Thoracic aorta (tissue), 2 donors: ENCODE data around the gene HADHB. TPM values are rescaled to one million over a fixed set of nuclear protein-coding genes. Genes with fewer than 3 reads are reported as not detected.
"Not testable (repeated sequence)": the region's sequence is repeated elsewhere in the genome, so short reads cannot be mapped to it uniquely, and the experiment has no call there.

Experiments
- ATAC-seq: fragments of 150-250 bp; one replicate; pipeline ENCODE4 v1.8.0; 2017; ENCODE audit warnings: low read depth; ENCODE audit not compliant: insufficient number of reproducible peaks, low FRiP score
- DNase-seq: peaks from one replicate; pipeline ENCODE4 v3.0.0-alpha.2; 2020; ENCODE audit warnings: low spot score
- H3K27ac ChIP-seq, 2 donors: fragments of 200-600 bp; sonication (generic); 1 replicate in 1 of 2; 2 replicates in 1 of 2; pipeline ENCODE4 v1.5.1; 2016; ENCODE audit warnings: mild to moderate bottlenecking in 2 of 2, moderate library complexity in 2 of 2
- H3K27me3 ChIP-seq: fragments of 200-600 bp; sonication (generic); replicated peaks from 2 replicates; pipeline ENCODE4 v1.6.0; 2016; ENCODE audit warnings: mild to moderate bottlenecking; ENCODE audit not compliant: insufficient read depth
- H3K36me3 ChIP-seq: fragments of 200-600 bp; sonication (generic); one replicate; pipeline ENCODE4 v1.5.1; 2016
- H3K4me1 ChIP-seq, 2 donors: fragments of 200-600 bp; sonication (generic); 1 replicate in 1 of 2; 2 replicates in 1 of 2; pipeline versions ENCODE4 v1.5.1 to v1.6.0; 2016; ENCODE audit warnings: low read depth in 2 of 2, mild to moderate bottlenecking in 1 of 2; ENCODE audit not compliant: control insufficient read depth in 1 of 2
- H3K4me3 ChIP-seq: fragments of 200-600 bp; sonication (generic); 2 replicates; pipeline ENCODE4 v1.5.1; 2016; ENCODE audit warnings: mild to moderate bottlenecking
- H3K9me3 ChIP-seq: fragments of 200-600 bp; sonication (generic); 2 replicates; pipeline ENCODE4 v1.5.1; 2016
- total RNA-seq, 2 donors: library from RNA; depleted of rRNA; stranded (reverse); fragments of >200 nt; gene quantifications; one replicate each; pipeline versions ENCODE4 v1.1.0 to v1.2.3, GENCODE V29; 2016
- TF ChIP-seq, protein P1 (sequence below): fragments of 200-600 bp; sonication (generic); IDR thresholded peaks from one replicate; pipeline ENCODE4 v1.5.1; 2019; ENCODE audit warnings: antibody characterized with exemption

HADHB gene
- total RNA-seq, 2 donors from 2014 or later = 50.2 to 56.4 TPM

GRCh38 chr2:26251893-26252292 is 7.2 kb downstream of the HADHB start:
- peaks cover 3 to 7% of the 10 kb centered on the region in 2 donors for H3K4me1 ChIP-seq
- H3K27ac ChIP-seq = no peak overlapping the region
- ATAC-seq (no peak), DNase-seq (no peak)
- no peaks in the 10 kb centered on the region for H3K9me3 ChIP-seq
- TF ChIP-seq, protein P1, sequence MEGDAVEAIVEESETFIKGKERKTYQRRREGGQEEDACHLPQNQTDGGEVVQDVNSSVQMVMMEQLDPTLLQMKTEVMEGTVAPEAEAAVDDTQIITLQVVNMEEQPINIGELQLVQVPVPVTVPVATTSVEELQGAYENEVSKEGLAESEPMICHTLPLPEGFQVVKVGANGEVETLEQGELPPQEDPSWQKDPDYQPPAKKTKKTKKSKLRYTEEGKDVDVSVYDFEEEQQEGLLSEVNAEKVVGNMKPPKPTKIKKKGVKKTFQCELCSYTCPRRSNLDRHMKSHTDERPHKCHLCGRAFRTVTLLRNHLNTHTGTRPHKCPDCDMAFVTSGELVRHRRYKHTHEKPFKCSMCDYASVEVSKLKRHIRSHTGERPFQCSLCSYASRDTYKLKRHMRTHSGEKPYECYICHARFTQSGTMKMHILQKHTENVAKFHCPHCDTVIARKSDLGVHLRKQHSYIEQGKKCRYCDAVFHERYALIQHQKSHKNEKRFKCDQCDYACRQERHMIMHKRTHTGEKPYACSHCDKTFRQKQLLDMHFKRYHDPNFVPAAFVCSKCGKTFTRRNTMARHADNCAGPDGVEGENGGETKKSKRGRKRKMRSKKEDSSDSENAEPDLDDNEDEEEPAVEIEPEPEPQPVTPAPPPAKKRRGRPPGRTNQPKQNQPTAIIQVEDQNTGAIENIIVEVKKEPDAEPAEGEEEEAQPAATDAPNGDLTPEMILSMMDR = no peak
- H3K36me3 ChIP-seq = no peaks in the 10 kb centered on the region
- no peak overlapping the region for H3K4me3 ChIP-seq
- H3K27me3 ChIP-seq = no peaks in the 10 kb centered on the region

- no peaks in the 10 kb centered on the region for H3K9me3 ChIP-seq
- H3K27ac ChIP-seq = no peak overlapping the region
- H3K4me1 ChIP-seq = no peaks in the 10 kb centered on the region
- H3K36me3 ChIP-seq = peaks cover 11% of the 10 kb centered on the region
- no peak overlapping the region for H3K4me3 ChIP-seq
- no peaks in the 10 kb centered on the region for H3K27me3 ChIP-seq
- ATAC-seq (no peak), DNase-seq (no peak)
- TF ChIP-seq, protein P1 = no peak
Measured at GRCh38 chr2:26255759-26256384, 11.1 kb downstream of the HADHB start.

GRCh38 chr2:26258836-26259235 is 14.1 kb downstream of the HADHB start:
- DNase-seq, H3K4me1 ChIP-seq, H3K27ac ChIP-seq, H3K9me3 ChIP-seq, H3K27me3 ChIP-seq, H3K4me3 ChIP-seq, ATAC-seq: not testable (repeated sequence)
- H3K36me3 ChIP-seq = peaks cover 14% of the 10 kb centered on the region

- no peaks in the 10 kb centered on the region for H3K9me3 ChIP-seq
- no peak overlapping the region for H3K4me3 ChIP-seq
- H3K36me3 ChIP-seq = peaks cover 22% of the 10 kb centered on the region
- H3K27me3 ChIP-seq = no peaks in the 10 kb centered on the region
- peaks cover under 1% of the 10 kb centered on the region in 2 donors for H3K4me1 ChIP-seq
- DNase-seq = no peak
- H3K27ac ChIP-seq = no peak overlapping the region
- TF ChIP-seq, protein P1 = no peak
- no peak for ATAC-seq
Measured at GRCh38 chr2:26268213-26268612, 23.5 kb downstream of the HADHB start.

DNA sequence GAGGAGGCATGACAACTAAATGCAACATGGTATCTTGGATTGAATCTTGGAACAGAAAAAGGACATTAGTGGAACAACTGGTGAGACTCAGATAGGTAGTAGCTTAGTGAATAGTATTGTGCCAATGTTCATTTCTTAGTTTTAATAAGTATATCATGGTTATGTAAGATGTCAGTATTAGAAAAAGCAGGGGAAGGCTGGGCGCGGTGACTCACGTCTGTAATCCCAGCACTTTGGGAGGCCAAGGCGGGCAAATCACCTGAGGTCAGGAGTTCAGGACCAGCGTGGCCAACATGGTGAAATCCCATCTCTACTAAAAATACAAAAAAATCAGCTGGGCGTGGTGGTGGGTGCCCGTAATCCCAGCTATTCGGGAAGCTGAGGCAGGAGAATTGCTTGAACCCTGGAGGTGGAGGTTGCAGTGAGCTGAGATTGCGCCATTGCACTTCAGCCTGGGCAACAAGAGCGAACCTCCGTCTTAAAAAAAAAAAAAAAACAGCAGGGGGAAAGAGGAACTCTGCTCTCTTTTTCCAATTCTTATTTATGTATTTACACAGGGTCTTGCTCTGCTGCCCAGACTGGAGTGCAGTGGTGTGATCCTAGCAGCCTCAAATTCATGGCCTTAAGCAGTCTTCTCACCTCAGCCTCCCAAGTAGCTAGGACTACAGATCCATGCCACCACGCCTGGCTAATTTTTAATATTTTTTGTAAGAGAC is 24.1 kb downstream of the HADHB start:
- not testable (repeated sequence) for H3K4me1 ChIP-seq, DNase-seq, ATAC-seq, H3K4me3 ChIP-seq, H3K27me3 ChIP-seq, H3K9me3 ChIP-seq, H3K27ac ChIP-seq
- peaks cover 18% of the 10 kb centered on the region for H3K36me3 ChIP-seq

- Histone ChIP-seq H3K9me3 (no peaks in the 10 kb centered on the region), H3K36me3 (peaks cover 12% of the 10 kb centered on the region), H3K4me3 (no peak overlapping the region), H3K27ac (no peak overlapping the region), H3K27me3 (no peaks in the 10 kb centered on the region), H3K4me1 (peaks cover 13 to 14% of the 10 kb centered on the region in 2 donors)
- DNase-seq (no peak), ATAC-seq (no peak)
- TF ChIP-seq, protein P1 = no peak
Measured at GRCh38 chr2:26269571-26270158, 24.9 kb downstream of the HADHB start.
